K562 (cell line): ENCODE results near the gene KLHL35. TPM values are rescaled to one million over a fixed set of nuclear protein-coding genes. Genes with fewer than 3 reads are reported as not detected.
A peak's percentile ranks its signal among the peaks of the same experiment; 100 is the strongest.

Experiments
- HDGF ChIP-seq: fragments of 450-650 bp; IDR thresholded peaks from 2 replicates; pipeline ENCODE4 v1.6.1; 2016
- LEF1 ChIP-seq: fragments of 450-650 bp; IDR thresholded peaks from 2 replicates; pipeline ENCODE4 v1.6.1; 2016; ENCODE audit warnings: mild to moderate bottlenecking
- NCOA4 ChIP-seq: fragments of 450-650 bp; IDR thresholded peaks from 2 replicates; pipeline ENCODE4 v1.6.1; 2018; ENCODE audit warnings: mild to moderate bottlenecking; ENCODE audit not compliant: partially characterized antibody
- NR3C1 ChIP-seq: sonication (generic); formaldehyde crosslinking; IDR thresholded peaks from 2 replicates; pipeline ENCODE4 v1.8.1; 2022; ENCODE audit warnings: missing genetic modification reagents
- RFX5 ChIP-seq: IDR thresholded peaks from 2 replicates; pipeline ENCODE4 v1.6.1; 2011; ENCODE audit warnings: low read depth, mild to moderate bottlenecking, improper control_type of control experiment, low read length
- SMAD2 ChIP-seq: fragments of 150-350 bp; IDR thresholded peaks from 2 replicates; pipeline ENCODE4 v1.6.1; 2014; ENCODE audit warnings: low read depth, mild to moderate bottlenecking, low read length
- SMARCA4 ChIP-seq: fragments of 450-650 bp; IDR thresholded peaks from 2 replicates; pipeline ENCODE4 v1.6.1; 2016
- STAT5A ChIP-seq: IDR thresholded peaks from 2 replicates; pipeline ENCODE4 v1.6.1; 2012; ENCODE audit warnings: low read length, inconsistent platforms, borderline replicate concordance
- TAF9B ChIP-seq: fragments of 450-650 bp; IDR thresholded peaks from 2 replicates; pipeline ENCODE4 v1.6.1; 2018; ENCODE audit warnings: mild to moderate bottlenecking; ENCODE audit not compliant: partially characterized antibody
- ZNF124 ChIP-seq: sonication (generic); formaldehyde crosslinking; IDR thresholded peaks from 2 replicates; pipeline ENCODE4 v1.8.1; 2022; ENCODE audit warnings: missing genetic modification reagents
- ZNF23 ChIP-seq: fragments of 250-450 bp; sonication (Bioruptor Pico); IDR thresholded peaks from 2 replicates; pipeline ENCODE4 v1.4.0; 2020; ENCODE audit warnings: mild to moderate bottlenecking
- ZNF263 ChIP-seq: sonication (generic); formaldehyde crosslinking; IDR thresholded peaks from 2 replicates; pipeline ENCODE4 v1.8.0; 2022; ENCODE audit warnings: mild to moderate bottlenecking, missing genetic modification reagents, borderline replicate concordance
- ZNF347 ChIP-seq: fragments of 450-650 bp; formaldehyde crosslinking; IDR thresholded peaks from 2 replicates; pipeline ENCODE4 v1.4.0; 2020; ENCODE audit warnings: low read depth, mild to moderate bottlenecking, moderate library complexity
- ZNF384 ChIP-seq: IDR thresholded peaks from 2 replicates; pipeline ENCODE4 v1.6.1; 2012; ENCODE audit warnings: low read depth, low read length, improper control_type of control experiment
- ZNF551 ChIP-seq: fragments of 250-450 bp; sonication (Bioruptor Pico); IDR thresholded peaks from 2 replicates; pipeline ENCODE4 v1.5.0; 2021; ENCODE audit warnings: mild to moderate bottlenecking, moderate library complexity
- ZNF57 ChIP-seq: fragments of 450-650 bp; formaldehyde crosslinking; IDR thresholded peaks from 2 replicates; pipeline ENCODE4 v1.4.0; 2020; ENCODE audit warnings: mild to moderate bottlenecking, moderate library complexity
- ZNF699 ChIP-seq: fragments of 250-450 bp; sonication (Bioruptor Pico); IDR thresholded peaks from 2 replicates; pipeline ENCODE4 v1.8.0; 2021; ENCODE audit warnings: mild to moderate bottlenecking, moderate library complexity; ENCODE audit not compliant: insufficient replicate concordance
- ZNF76 ChIP-seq: fragments of 250-450 bp; sonication (Bioruptor Pico); IDR thresholded peaks from 2 replicates; pipeline ENCODE4 v1.4.0; 2020; ENCODE audit warnings: mild to moderate bottlenecking, moderate library complexity, borderline replicate concordance
- polyA plus RNA-seq, 8 experiments: library from polyadenylated mRNA; depleted of rRNA in 4 of 8; stranded (reverse) in 5 of 8; unstranded in 3 of 8; fragments of >200 nt; fragmentation: Nextera tagmentation in 2 of 8; fragmentation: Illumina TruSeq in 1 of 8; extraction: Ambion mirVana in 2 of 8; extraction: Trizol in 1 of 8; gene quantifications; 2 replicates each; pipeline versions ENCODE4 v1.2.1 to v1.2.3, GENCODE V29; 2011 to 2014; ENCODE audit warnings: inconsistent platforms in 1 of 8, missing spikeins in 1 of 8
- total RNA-seq, 7 experiments: library from RNA; depleted of rRNA in 6 of 7; stranded (reverse); fragments of >200 nt in 6 of 7; fragmentation: Illumina TruSeq in 2 of 7; extraction: Trizol in 2 of 7; gene quantifications; 2 replicates each; pipeline versions ENCODE4 v1.2.1 to v1.2.3, GENCODE V29; 2011 to 2021; ENCODE audit warnings: low replicate concordance in 1 of 7
- TF ChIP-seq, protein P1 (sequence below): IDR thresholded peaks from 3 replicates; pipeline ENCODE4 v1.6.1; 2011; ENCODE audit warnings: borderline replicate concordance, mild to moderate bottlenecking; ENCODE audit not compliant: insufficient read length, insufficient read depth
- TF ChIP-seq, protein P2 (sequence below): fragments of 450-650 bp; IDR thresholded peaks from 2 replicates; pipeline ENCODE4 v1.6.1; 2016; ENCODE audit warnings: low read depth, mild to moderate bottlenecking, moderate library complexity
- TF ChIP-seq, protein P3 (sequence below): fragments of 250-450 bp; sonication (Bioruptor Pico); IDR thresholded peaks from 2 replicates; pipeline ENCODE4 v1.5.0; 2020; ENCODE audit warnings: mild to moderate bottlenecking, borderline replicate concordance
- TF ChIP-seq, protein P4 (sequence below): fragments of 450-650 bp; conservative IDR thresholded peaks from 2 replicates; pipeline ENCODE4 v1.6.1; 2016; ENCODE audit warnings: missing genetic modification characterization, low read depth, mild to moderate bottlenecking, missing compliant biosample characterization, moderate library complexity
- TF ChIP-seq, protein P5 (sequence below): fragments of 250-450 bp; sonication (Bioruptor Pico); IDR thresholded peaks from 2 replicates; pipeline ENCODE4 v1.8.0; 2022; ENCODE audit warnings: inconsistent platforms, mild to moderate bottlenecking, moderate library complexity, borderline replicate concordance
- TF ChIP-seq, protein P6 (sequence below), 2 experiments: fragments of 250-450 bp in 1 of 2; fragments of 450-650 bp in 1 of 2; sonication (Bioruptor Pico) in 1 of 2; IDR thresholded peaks; 2 replicates each; pipeline versions ENCODE4 v1.6.1 to v1.8.0; 2016 to 2021; ENCODE audit warnings: mild to moderate bottlenecking in 2 of 2, moderate library complexity in 2 of 2, missing compliant biosample characterization in 1 of 2, missing genetic modification characterization in 1 of 2

The KLHL35 gene
- total and polyA plus RNA-seq, 9 of the 15 experiments (the other 6 are each of a cell fraction or from before 2014, with no cell fraction given) = not detected

DNA sequence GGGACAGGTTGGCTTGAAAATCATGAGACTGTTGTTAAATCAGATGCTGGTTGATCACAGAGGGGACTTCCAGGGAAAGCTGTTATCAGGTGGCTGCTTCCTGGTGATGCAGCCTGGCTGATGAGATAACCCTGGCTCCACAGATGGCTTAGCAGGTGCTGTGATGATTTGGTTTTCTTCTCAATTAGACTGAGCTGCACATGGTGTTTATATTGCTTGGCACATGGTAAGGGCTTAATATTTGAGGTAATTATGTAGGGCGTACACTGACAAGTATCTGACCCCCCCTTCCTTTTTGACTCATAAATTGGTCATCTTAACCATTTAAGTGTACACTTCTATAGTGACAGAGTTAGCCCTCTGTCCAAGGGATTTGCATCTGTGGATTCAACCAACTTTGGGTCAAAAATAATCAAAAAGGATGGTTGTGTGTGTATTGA lies 26.6 kb downstream of the KLHL35 start (continued):
- TF ChIP-seq, protein P1, sequence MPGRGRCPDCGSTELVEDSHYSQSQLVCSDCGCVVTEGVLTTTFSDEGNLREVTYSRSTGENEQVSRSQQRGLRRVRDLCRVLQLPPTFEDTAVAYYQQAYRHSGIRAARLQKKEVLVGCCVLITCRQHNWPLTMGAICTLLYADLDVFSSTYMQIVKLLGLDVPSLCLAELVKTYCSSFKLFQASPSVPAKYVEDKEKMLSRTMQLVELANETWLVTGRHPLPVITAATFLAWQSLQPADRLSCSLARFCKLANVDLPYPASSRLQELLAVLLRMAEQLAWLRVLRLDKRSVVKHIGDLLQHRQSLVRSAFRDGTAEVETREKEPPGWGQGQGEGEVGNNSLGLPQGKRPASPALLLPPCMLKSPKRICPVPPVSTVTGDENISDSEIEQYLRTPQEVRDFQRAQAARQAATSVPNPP = no peak
- no peak for TF ChIP-seq ZNF551 (CRISPR knock-in tag)
- TF ChIP-seq, protein P2, sequence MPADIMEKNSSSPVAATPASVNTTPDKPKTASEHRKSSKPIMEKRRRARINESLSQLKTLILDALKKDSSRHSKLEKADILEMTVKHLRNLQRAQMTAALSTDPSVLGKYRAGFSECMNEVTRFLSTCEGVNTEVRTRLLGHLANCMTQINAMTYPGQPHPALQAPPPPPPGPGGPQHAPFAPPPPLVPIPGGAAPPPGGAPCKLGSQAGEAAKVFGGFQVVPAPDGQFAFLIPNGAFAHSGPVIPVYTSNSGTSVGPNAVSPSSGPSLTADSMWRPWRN = peak; percentile 61; the same call in 1 of the 2 replicates
- no peak for TF ChIP-seq RFX5
- TF ChIP-seq HDGF = no peak
- no peak for TF ChIP-seq ZNF124 (CRISPR knock-in tag)
- TF ChIP-seq SMAD2 = no peak
- no peak for TF ChIP-seq ZNF76
- TF ChIP-seq, protein P3, sequence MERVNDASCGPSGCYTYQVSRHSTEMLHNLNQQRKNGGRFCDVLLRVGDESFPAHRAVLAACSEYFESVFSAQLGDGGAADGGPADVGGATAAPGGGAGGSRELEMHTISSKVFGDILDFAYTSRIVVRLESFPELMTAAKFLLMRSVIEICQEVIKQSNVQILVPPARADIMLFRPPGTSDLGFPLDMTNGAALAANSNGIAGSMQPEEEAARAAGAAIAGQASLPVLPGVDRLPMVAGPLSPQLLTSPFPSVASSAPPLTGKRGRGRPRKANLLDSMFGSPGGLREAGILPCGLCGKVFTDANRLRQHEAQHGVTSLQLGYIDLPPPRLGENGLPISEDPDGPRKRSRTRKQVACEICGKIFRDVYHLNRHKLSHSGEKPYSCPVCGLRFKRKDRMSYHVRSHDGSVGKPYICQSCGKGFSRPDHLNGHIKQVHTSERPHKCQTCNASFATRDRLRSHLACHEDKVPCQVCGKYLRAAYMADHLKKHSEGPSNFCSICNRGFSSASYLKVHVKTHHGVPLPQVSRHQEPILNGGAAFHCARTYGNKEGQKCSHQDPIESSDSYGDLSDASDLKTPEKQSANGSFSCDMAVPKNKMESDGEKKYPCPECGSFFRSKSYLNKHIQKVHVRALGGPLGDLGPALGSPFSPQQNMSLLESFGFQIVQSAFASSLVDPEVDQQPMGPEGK (CRISPR knock-in tag) = no peak
- no peak for TF ChIP-seq ZNF23 (CRISPR knock-in tag)
- no peak for TF ChIP-seq ZNF699 (CRISPR knock-in tag)
- TF ChIP-seq TAF9B = no peak
- TF ChIP-seq ZNF347 = no peak
- TF ChIP-seq SMARCA4 = peak; percentile 90
- no peak for TF ChIP-seq ZNF263 (CRISPR knock-in tag)
- no peak for TF ChIP-seq ZNF57 (CRISPR knock-in tag)
- TF ChIP-seq NCOA4 = no peak
- TF ChIP-seq, protein P4, sequence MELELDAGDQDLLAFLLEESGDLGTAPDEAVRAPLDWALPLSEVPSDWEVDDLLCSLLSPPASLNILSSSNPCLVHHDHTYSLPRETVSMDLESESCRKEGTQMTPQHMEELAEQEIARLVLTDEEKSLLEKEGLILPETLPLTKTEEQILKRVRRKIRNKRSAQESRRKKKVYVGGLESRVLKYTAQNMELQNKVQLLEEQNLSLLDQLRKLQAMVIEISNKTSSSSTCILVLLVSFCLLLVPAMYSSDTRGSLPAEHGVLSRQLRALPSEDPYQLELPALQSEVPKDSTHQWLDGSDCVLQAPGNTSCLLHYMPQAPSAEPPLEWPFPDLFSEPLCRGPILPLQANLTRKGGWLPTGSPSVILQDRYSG (tag) = no peak
- TF ChIP-seq ZNF384 = no peak
- TF ChIP-seq, protein P5, sequence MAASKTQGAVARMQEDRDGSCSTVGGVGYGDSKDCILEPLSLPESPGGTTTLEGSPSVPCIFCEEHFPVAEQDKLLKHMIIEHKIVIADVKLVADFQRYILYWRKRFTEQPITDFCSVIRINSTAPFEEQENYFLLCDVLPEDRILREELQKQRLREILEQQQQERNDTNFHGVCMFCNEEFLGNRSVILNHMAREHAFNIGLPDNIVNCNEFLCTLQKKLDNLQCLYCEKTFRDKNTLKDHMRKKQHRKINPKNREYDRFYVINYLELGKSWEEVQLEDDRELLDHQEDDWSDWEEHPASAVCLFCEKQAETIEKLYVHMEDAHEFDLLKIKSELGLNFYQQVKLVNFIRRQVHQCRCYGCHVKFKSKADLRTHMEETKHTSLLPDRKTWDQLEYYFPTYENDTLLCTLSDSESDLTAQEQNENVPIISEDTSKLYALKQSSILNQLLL = no peak
- no peak for TF ChIP-seq NR3C1 (CRISPR knock-in tag)
- TF ChIP-seq, protein P6, sequence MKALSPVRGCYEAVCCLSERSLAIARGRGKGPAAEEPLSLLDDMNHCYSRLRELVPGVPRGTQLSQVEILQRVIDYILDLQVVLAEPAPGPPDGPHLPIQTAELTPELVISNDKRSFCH (CRISPR knock-in tag; IDR thresholded peaks at IDR 0.05) = no peak
- TF ChIP-seq, protein P6 (tag; IDR thresholded peaks at IDR 0.05) = peak; percentile 63; the same call in 1 of the 2 replicates
- peak; percentile 95 for TF ChIP-seq STAT5A
- no peak for TF ChIP-seq LEF1
